ENCODE results near the gene WDPCP.
"Not testable (repeated sequence)": the region's sequence is repeated elsewhere in the genome, so short reads cannot be mapped to it uniquely, and the experiment has no call there.

The WDPCP gene

GRCh38 chr2:63581298-63581961, 6.8 kb downstream of the WDPCP start:
- TF ChIP-seq FOXP2 (optimal IDR thresholded peaks at IDR 0.05; ENCODE audit: control extremely low read depth, extremely low read length, insufficient read depth) (no peak), POLR2AphosphoS5 (IDR thresholded peaks at IDR 0.05; ENCODE audit: borderline replicate concordance, low read depth, low read length) (no peak), EZH2 (IDR thresholded peaks at IDR 0.05) (no peak)
- DNase-seq (ENCODE audit: low read depth, low spot score) = no peak
- H3K9ac ChIP-seq (ENCODE audit: insufficient read length) = no peak overlapping the region
- no peak overlapping the region for H3K27ac ChIP-seq
- H3K36me3 ChIP-seq (ENCODE audit: insufficient read depth, low read length) = no peaks in the 10 kb centered on the region
- no peak overlapping the region for H3K4me3 ChIP-seq
- H3K9me3 ChIP-seq (ENCODE audit: low read depth, low read length) = no peaks in the 10 kb centered on the region

- Histone ChIP-seq H3K9me3 (ENCODE audit: low read depth, low read length) (no peaks in the 10 kb centered on the region), H3K36me3 (ENCODE audit: insufficient read depth, low read length) (no peaks in the 10 kb centered on the region), H3K4me3 (no peak overlapping the region), H3K27ac (no peak overlapping the region), H3K9ac (ENCODE audit: insufficient read length) (no peak overlapping the region)
- TF ChIP-seq FOXP2 (optimal IDR thresholded peaks at IDR 0.05; ENCODE audit: control extremely low read depth, extremely low read length, insufficient read depth) (no peak), EZH2 (IDR thresholded peaks at IDR 0.05) (no peak), POLR2AphosphoS5 (IDR thresholded peaks at IDR 0.05; ENCODE audit: borderline replicate concordance, low read depth, low read length) (no peak)
- DNase-seq (ENCODE audit: low read depth, low spot score) = no peak
Observed at GRCh38 chr2:63580651-63581297, 7.5 kb downstream of the WDPCP start.

GRCh38 chr2:63578767-63579166, 9.5 kb downstream of the WDPCP start:
- TF ChIP-seq FOXP2 (optimal IDR thresholded peaks at IDR 0.05; ENCODE audit: control extremely low read depth, extremely low read length, insufficient read depth) (no peak), POLR2AphosphoS5 (IDR thresholded peaks at IDR 0.05; ENCODE audit: borderline replicate concordance, low read depth, low read length) (no peak), EZH2 (IDR thresholded peaks at IDR 0.05) (no peak)
- Histone ChIP-seq H3K9me3 (ENCODE audit: low read depth, low read length) (no peaks in the 10 kb centered on the region), H3K27ac (no peak overlapping the region), H3K9ac (ENCODE audit: insufficient read length) (no peak overlapping the region), H3K36me3 (ENCODE audit: insufficient read depth, low read length) (no peaks in the 10 kb centered on the region), H3K4me3 (no peak overlapping the region)
- DNase-seq (ENCODE audit: low read depth, low spot score) = no peak

- H3K27ac ChIP-seq = no peak overlapping the region
- no peak for DNase-seq (ENCODE audit: low read depth, low spot score)
- no peak overlapping the region for H3K4me3 ChIP-seq
- TF ChIP-seq EZH2 (IDR thresholded peaks at IDR 0.05) (no peak), POLR2AphosphoS5 (IDR thresholded peaks at IDR 0.05; ENCODE audit: borderline replicate concordance, low read depth, low read length) (no peak), FOXP2 (optimal IDR thresholded peaks at IDR 0.05; ENCODE audit: control extremely low read depth, extremely low read length, insufficient read depth) (no peak)
- H3K9ac ChIP-seq (ENCODE audit: insufficient read length) = no peak overlapping the region
- H3K9me3 ChIP-seq (ENCODE audit: low read depth, low read length) = no peaks in the 10 kb centered on the region
- no peaks in the 10 kb centered on the region for H3K36me3 ChIP-seq (ENCODE audit: insufficient read depth, low read length)
Observed at GRCh38 chr2:63576546-63576945, 11.7 kb downstream of the WDPCP start.

GRCh38 chr2:63573726-63574345, 14.4 kb downstream of the WDPCP start:
- H3K27ac ChIP-seq; H3K9me3 ChIP-seq (ENCODE audit: low read depth, low read length); H3K36me3 ChIP-seq (ENCODE audit: insufficient read depth, low read length); H3K4me3 ChIP-seq; H3K9ac ChIP-seq (ENCODE audit: insufficient read length); DNase-seq (ENCODE audit: low read depth, low spot score): not testable (repeated sequence)

GRCh38 chr2:63573026-63573425, 15.3 kb downstream of the WDPCP start:
- not testable (repeated sequence) for H3K9ac ChIP-seq (ENCODE audit: insufficient read length); H3K36me3 ChIP-seq (ENCODE audit: insufficient read depth, low read length); H3K4me3 ChIP-seq; H3K9me3 ChIP-seq (ENCODE audit: low read depth, low read length); H3K27ac ChIP-seq; DNase-seq (ENCODE audit: low read depth, low spot score)

GRCh38 chr2:63572001-63572400, 16.3 kb downstream of the WDPCP start:
- H3K36me3 ChIP-seq (ENCODE audit: insufficient read depth, low read length) = no peaks in the 10 kb centered on the region
- H3K9ac ChIP-seq (ENCODE audit: insufficient read length) = no peak overlapping the region
- H3K4me3 ChIP-seq = no peak overlapping the region
- H3K9me3 ChIP-seq (ENCODE audit: low read depth, low read length) = no peaks in the 10 kb centered on the region
- no peak for TF ChIP-seq FOXP2 (optimal IDR thresholded peaks at IDR 0.05; ENCODE audit: control extremely low read depth, extremely low read length, insufficient read depth)
- DNase-seq (ENCODE audit: low read depth, low spot score) = no peak
- H3K27ac ChIP-seq = no peak overlapping the region

- Histone ChIP-seq H3K9me3 (ENCODE audit: low read depth, low read length) (no peaks in the 10 kb centered on the region), H3K36me3 (ENCODE audit: insufficient read depth, low read length) (no peaks in the 10 kb centered on the region), H3K4me3 (no peak overlapping the region), H3K27ac (no peak overlapping the region), H3K9ac (ENCODE audit: insufficient read length) (no peak overlapping the region)
- DNase-seq (ENCODE audit: low read depth, low spot score) = no peak
- no peak for TF ChIP-seq POLR2AphosphoS5 (IDR thresholded peaks at IDR 0.05; ENCODE audit: borderline replicate concordance, low read depth, low read length)
- TF ChIP-seq EZH2 (IDR thresholded peaks at IDR 0.05) = no peak
- TF ChIP-seq FOXP2 (optimal IDR thresholded peaks at IDR 0.05; ENCODE audit: control extremely low read depth, extremely low read length, insufficient read depth) = no peak
Observed at GRCh38 chr2:63571291-63571690, 17.0 kb downstream of the WDPCP start.

- Histone ChIP-seq H3K36me3 (ENCODE audit: insufficient read depth, low read length) (no peaks in the 10 kb centered on the region), H3K27ac (no peak overlapping the region), H3K4me3 (no peak overlapping the region), H3K9ac (ENCODE audit: insufficient read length) (no peak overlapping the region), H3K9me3 (ENCODE audit: low read depth, low read length) (no peaks in the 10 kb centered on the region)
- TF ChIP-seq POLR2AphosphoS5 (IDR thresholded peaks at IDR 0.05; ENCODE audit: borderline replicate concordance, low read depth, low read length) (no peak), EZH2 (IDR thresholded peaks at IDR 0.05) (no peak), FOXP2 (optimal IDR thresholded peaks at IDR 0.05; ENCODE audit: control extremely low read depth, extremely low read length, insufficient read depth) (no peak)
- DNase-seq (ENCODE audit: low read depth, low spot score) = no peak
Observed at GRCh38 chr2:63569740-63570139, 18.5 kb downstream of the WDPCP start.

All from SK-N-MC (cell line).